ENCODE data around the gene PSEN2. TPM values are rescaled to one million over a fixed set of nuclear protein-coding genes. Genes with fewer than 3 reads are reported as not detected.
A peak's percentile ranks its signal among the peaks of the same experiment; 100 is the strongest.

PSEN2 gene
- total RNA-seq, 4 donors from 2014 or later, result 37.8 to 56.9 (median 47.1) TPM

DNA sequence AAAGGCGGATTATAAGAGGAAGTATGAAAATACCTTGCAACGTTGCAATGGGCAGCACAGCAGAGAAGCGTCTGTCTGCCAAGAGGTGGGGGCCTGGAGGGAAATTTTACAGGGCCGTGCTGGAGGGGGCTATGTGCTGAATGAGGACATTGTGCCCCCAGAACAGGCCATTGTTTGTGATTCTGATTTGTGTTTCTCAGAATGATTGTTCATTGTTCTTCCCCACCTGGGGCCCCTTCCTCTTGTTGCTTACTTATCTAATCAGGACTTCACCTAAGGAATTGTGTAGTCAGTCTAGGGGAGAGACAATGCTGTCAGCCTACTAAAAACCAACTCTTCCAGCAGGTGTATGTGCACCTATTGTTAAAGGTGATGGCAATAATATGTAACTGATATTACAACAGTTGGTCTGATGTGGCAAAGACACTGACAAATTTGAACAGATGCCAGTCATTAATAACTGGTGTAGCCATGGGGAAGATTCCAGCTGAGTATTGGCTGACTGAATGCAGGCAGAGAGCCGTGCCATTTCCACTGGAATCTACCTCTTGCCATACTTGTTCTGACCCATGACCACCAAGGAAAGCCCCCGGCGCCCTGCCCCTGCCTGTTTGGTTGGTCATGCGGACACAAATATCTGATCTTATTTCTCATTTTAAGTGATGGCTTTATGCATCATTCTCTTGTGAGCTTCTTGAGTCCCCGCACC lies 45.2 kb upstream of the PSEN2 start:
- H3K36me3 ChIP-seq, result no peaks in the 10 kb centered on the region
- TF ChIP-seq POLR2AphosphoS5 (IDR thresholded peaks at IDR 0.05) (no peak), POLR2A (IDR thresholded peaks at IDR 0.05; ENCODE audit: low read depth) (no peak), EP300 (IDR thresholded peaks at IDR 0.05) (no peak)
- TF ChIP-seq, protein P1, sequence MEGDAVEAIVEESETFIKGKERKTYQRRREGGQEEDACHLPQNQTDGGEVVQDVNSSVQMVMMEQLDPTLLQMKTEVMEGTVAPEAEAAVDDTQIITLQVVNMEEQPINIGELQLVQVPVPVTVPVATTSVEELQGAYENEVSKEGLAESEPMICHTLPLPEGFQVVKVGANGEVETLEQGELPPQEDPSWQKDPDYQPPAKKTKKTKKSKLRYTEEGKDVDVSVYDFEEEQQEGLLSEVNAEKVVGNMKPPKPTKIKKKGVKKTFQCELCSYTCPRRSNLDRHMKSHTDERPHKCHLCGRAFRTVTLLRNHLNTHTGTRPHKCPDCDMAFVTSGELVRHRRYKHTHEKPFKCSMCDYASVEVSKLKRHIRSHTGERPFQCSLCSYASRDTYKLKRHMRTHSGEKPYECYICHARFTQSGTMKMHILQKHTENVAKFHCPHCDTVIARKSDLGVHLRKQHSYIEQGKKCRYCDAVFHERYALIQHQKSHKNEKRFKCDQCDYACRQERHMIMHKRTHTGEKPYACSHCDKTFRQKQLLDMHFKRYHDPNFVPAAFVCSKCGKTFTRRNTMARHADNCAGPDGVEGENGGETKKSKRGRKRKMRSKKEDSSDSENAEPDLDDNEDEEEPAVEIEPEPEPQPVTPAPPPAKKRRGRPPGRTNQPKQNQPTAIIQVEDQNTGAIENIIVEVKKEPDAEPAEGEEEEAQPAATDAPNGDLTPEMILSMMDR (IDR thresholded peaks at IDR 0.05), result no peak
- H3K9me3 ChIP-seq, result no peaks in the 10 kb centered on the region
- H3K4me1 ChIP-seq, result peaks cover 36 to 46% (median 44%) of the 10 kb centered on the region in 4 donors
- intact Hi-C loops (cut with DNase I), result loop anchor here (5.0 kb wide), 1 partner anchor 278 kb away; the partner anchor contains the start of gene STUM
- H3K27ac ChIP-seq (replicated peaks in 1 of 4), result peak overlapping the region in 1 of 4 donors; percentile 91
- no peak for DNase-seq (ENCODE audit: extremely low spot score)
- WGBS, result 88% methylated on average over 9 of the region's 9 CpGs
- H3K4me3 ChIP-seq, result no peak overlapping the region
- no peaks in the 10 kb centered on the region for H3K27me3 ChIP-seq

DNA sequence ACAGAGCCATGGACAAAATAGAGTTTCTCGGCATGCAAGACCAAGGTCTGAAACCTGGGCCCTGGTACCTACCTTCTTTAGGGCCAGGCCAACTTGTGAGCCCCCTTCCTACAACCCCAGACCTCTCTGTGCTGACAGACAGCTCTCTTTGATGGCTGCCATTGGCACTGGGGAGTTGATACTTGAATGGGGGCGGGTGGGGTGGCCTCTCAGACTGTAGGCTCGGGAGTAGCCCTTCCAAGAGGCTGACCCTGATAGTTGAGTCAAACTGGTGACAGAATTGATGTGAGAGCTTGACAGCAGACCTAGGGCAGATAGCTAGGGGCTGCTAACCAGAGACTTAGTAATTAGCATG lies 44.7 kb upstream of the PSEN2 start:
- Histone ChIP-seq H3K36me3 (no peaks in the 10 kb centered on the region), H3K4me1 (peaks cover 31 to 41% (median 39%) of the 10 kb centered on the region in 4 donors), H3K4me3 (no peak overlapping the region), H3K9me3 (no peaks in the 10 kb centered on the region), H3K27ac (replicated peaks in 1 of 4) (peak overlapping the region in 2 of 4 donors; percentile 10 to 91), H3K27me3 (no peaks in the 10 kb centered on the region)
- 100% methylated on average over 2 of the region's 3 CpGs for WGBS
- intact Hi-C loops (cut with DNase I), result loop anchor here (2.0 to 5.0 kb wide), 2 partner anchors 87 to 278 kb away; partner anchors contain the start of genes ITPKB and STUM
- TF ChIP-seq, protein P1 (IDR thresholded peaks at IDR 0.05), result no peak
- no peak for TF ChIP-seq POLR2A (IDR thresholded peaks at IDR 0.05; ENCODE audit: low read depth)
- DNase-seq (ENCODE audit: extremely low spot score), result no peak

DNA sequence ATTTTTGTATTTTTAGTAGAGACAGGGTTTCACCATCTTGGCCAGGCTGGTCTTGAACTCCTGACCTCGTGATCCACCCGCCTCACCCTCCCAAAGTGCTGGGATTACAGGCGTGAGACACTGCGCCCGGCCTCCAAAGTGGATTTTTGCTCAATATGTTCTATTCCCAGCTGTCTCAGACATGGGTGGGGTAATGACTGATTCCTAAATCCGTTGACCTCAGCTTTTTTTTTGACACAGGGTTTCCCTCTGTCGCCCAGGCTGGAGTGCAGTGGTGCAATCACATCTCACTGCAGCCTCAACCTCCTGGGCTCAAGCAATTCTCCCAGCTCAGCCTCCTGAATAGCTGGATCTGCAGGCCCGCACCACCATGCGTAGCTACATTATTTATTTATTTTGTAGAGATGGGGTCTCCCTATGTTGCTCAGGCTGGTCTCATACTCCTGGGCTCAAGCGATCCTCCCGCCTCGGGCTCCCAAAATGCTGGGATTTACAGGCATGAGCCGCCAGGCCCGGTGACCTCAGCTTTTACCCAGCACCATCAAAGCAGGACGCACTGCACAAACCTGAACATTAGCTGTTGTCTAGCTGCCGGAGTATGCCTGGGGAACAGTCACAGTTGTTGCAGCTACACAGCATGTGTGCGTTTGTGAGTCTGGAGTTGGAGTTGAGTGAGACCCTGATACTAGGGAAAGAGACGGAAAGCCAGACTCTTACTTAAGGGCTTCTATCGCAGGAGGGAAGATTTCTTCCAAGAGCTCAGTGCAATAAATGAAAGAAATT lies 43.7 kb upstream of the PSEN2 start:
- TF ChIP-seq POLR2A (IDR thresholded peaks at IDR 0.05; ENCODE audit: low read depth) (no peak), POLR2AphosphoS5 (IDR thresholded peaks at IDR 0.05) (no peak), EP300 (IDR thresholded peaks at IDR 0.05) (no peak)
- TF ChIP-seq, protein P1 (IDR thresholded peaks at IDR 0.05), result no peak
- Histone ChIP-seq H3K4me3 (no peak overlapping the region), H3K4me1 (peaks cover 25 to 33% (median 31%) of the 10 kb centered on the region in 4 donors), H3K36me3 (no peaks in the 10 kb centered on the region), H3K9me3 (no peaks in the 10 kb centered on the region), H3K27ac (replicated peaks in 1 of 4) (peak overlapping the region; percentile 84 to 90 (median 87)), H3K27me3 (no peaks in the 10 kb centered on the region)
- DNase-seq (ENCODE audit: extremely low spot score), result no peak
- intact Hi-C loops (cut with DNase I), result loop anchor here (2.0 to 5.0 kb wide), 2 partner anchors 88 to 279 kb away; partner anchors contain the start of genes ITPKB and STUM
- whole genome bisulfite sequencing, result 89% methylated on average over 19 of the region's 19 CpGs

DNA sequence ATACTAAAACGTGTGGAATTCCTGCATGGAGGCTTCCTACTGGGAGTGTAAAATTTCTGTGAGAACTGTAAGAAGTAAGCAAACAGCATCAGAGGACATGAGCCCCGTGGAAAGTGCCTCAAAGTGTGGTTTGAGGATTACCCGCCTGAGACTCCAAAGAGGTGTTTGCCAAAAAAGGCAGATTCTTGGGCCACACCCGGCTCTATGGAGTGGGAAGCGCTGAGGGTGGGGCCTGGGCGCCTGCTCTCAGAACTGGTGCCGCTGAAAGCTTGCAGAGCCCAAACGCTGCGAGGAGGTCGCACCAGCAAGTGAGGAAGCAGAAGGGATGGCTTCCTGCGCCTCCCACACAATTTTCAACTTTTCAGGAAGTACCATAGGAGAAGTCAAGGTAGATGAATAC lies 43.0 kb upstream of the PSEN2 start:
- intact Hi-C loops (cut with DNase I), result loop anchor here (2.0 to 5.0 kb wide), 2 partner anchors 89 to 280 kb away; partner anchors contain the start of genes ITPKB and STUM
- peaks cover 17 to 25% (median 24%) of the 10 kb centered on the region in 4 donors for H3K4me1 ChIP-seq
- H3K27ac ChIP-seq (replicated peaks in 1 of 4), result peak overlapping the region; percentile 84 to 90 (median 87)
- peak; percentile 94 for DNase-seq (ENCODE audit: extremely low spot score)
- H3K36me3 ChIP-seq, result no peaks in the 10 kb centered on the region
- no peaks in the 10 kb centered on the region for H3K27me3 ChIP-seq
- H3K4me3 ChIP-seq, result peak overlapping the region; percentile 25 to 35 (median 32)
- TF ChIP-seq, protein P1 (IDR thresholded peaks at IDR 0.05), result no peak
- peak; percentile 53 to 82 for TF ChIP-seq POLR2AphosphoS5 (IDR thresholded peaks at IDR 0.05)
- TF ChIP-seq POLR2A (IDR thresholded peaks at IDR 0.05; ENCODE audit: low read depth), result no peak
- TF ChIP-seq EP300 (IDR thresholded peaks at IDR 0.05), result no peak
- H3K9me3 ChIP-seq, result no peaks in the 10 kb centered on the region
- 29% methylated on average over 11 of the region's 11 CpGs for WGBS

Data from esophagus muscularis mucosa (tissue), 4 donors.